ENCODE measurements around the gene IPO11.
"Not testable (repeated sequence)": the region's sequence is repeated elsewhere in the genome, so short reads cannot be mapped to it uniquely, and the experiment has no call there.

Gene IPO11

GRCh38 chr5:62605638-62606037 lies 193.1 kb downstream of the IPO11 start:
- Histone ChIP-seq H3K27me3 (ENCODE audit: low read depth, low read length) (no peaks in the 10 kb centered on the region), H3K27ac (ENCODE audit: low read length) (no peak overlapping the region), H3K4me1 (ENCODE audit: control insufficient read depth in 1 of 2, insufficient read depth in 2 of 2, low read length in 2 of 2) (no peaks in the 10 kb centered on the region), H3K4me3 (ENCODE audit: low read depth in 1 of 2, low read length in 2 of 2) (no peak overlapping the region), H3K9me3 (ENCODE audit: control insufficient read depth in 1 of 2, low read length in 2 of 2) (no peaks in the 10 kb centered on the region), H3K36me3 (ENCODE audit: control insufficient read depth in 1 of 2, insufficient read depth in 2 of 2, low read length in 2 of 2) (peaks cover 0 to 13% of the 10 kb centered on the region in 2 donors)

GRCh38 chr5:62606878-62607277 lies 194.3 kb downstream of the IPO11 start:
- H3K4me1 ChIP-seq (ENCODE audit: control insufficient read depth in 1 of 2, insufficient read depth in 2 of 2, low read length in 2 of 2) = no peaks in the 10 kb centered on the region
- H3K27ac ChIP-seq (ENCODE audit: low read length) = no peak overlapping the region
- peaks cover 0 to 13% of the 10 kb centered on the region in 2 donors for H3K36me3 ChIP-seq (ENCODE audit: control insufficient read depth in 1 of 2, insufficient read depth in 2 of 2, low read length in 2 of 2)
- H3K9me3 ChIP-seq (ENCODE audit: control insufficient read depth in 1 of 2, low read length in 2 of 2) = no peaks in the 10 kb centered on the region
- no peak overlapping the region for H3K4me3 ChIP-seq (ENCODE audit: low read depth in 1 of 2, low read length in 2 of 2)
- H3K27me3 ChIP-seq (ENCODE audit: low read depth, low read length) = no peaks in the 10 kb centered on the region

- H3K27ac ChIP-seq (ENCODE audit: low read length) = no peak overlapping the region
- H3K4me1 ChIP-seq (ENCODE audit: control insufficient read depth in 1 of 2, insufficient read depth in 2 of 2, low read length in 2 of 2) = no peaks in the 10 kb centered on the region
- no peak overlapping the region for H3K4me3 ChIP-seq (ENCODE audit: low read depth in 1 of 2, low read length in 2 of 2)
- no peaks in the 10 kb centered on the region for H3K27me3 ChIP-seq (ENCODE audit: low read depth, low read length)
- H3K9me3 ChIP-seq (ENCODE audit: control insufficient read depth in 1 of 2, low read length in 2 of 2) = no peaks in the 10 kb centered on the region
- H3K36me3 ChIP-seq (ENCODE audit: control insufficient read depth in 1 of 2, insufficient read depth in 2 of 2, low read length in 2 of 2) = peaks cover 0 to 13% of the 10 kb centered on the region in 2 donors
Observed at GRCh38 chr5:62607615-62608014, 195.1 kb downstream of the IPO11 start.

DNA sequence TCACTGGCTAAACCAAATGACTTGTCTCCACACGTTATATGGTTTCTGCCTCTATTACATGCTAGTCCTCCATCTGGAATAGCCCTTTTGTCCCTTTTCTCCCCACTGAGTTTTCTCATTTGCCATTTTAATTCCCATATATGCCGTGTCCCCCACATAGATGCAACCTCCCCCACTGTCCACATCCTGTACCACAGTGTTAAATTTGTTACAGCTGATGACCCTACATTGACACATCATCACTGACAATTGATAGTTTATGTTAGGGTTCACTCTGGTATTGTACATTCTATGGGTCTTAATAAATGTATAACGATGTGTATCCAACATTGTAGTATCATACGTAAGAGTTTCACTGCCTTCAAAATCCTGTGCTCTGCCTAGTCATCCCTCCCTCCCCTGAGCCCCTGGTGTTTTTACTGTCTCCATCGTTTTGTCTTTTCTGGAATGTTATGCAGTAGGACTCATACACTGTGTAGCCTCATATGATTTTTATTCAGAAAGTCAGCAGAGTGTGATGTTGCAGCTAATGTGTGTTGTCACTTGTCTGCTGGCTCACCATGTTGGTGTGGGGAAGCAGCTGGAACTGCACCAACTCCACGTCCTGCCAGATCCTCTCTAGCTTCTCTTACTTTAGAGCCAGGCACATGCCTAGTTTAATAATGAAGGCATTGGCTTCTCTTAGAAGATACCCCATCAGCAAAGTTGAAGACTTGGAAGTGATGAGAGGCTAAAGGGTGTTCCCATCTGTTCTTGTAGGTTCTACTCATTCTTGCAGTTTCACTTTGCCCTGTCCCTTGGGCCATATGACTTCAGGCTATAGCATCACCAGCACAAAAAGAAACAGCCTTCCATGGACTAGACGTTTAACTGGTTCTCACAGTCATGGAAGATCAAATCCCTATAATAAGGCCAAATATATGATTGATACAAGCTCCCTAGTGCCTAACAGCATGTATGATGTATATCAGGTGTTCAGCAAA lies 196.3 kb downstream of the IPO11 start:
- no peaks in the 10 kb centered on the region for H3K27me3 ChIP-seq (ENCODE audit: low read depth, low read length)
- no peaks in the 10 kb centered on the region for H3K4me1 ChIP-seq (ENCODE audit: control insufficient read depth in 1 of 2, insufficient read depth in 2 of 2, low read length in 2 of 2)
- peaks cover 0 to 12% of the 10 kb centered on the region in 2 donors for H3K36me3 ChIP-seq (ENCODE audit: control insufficient read depth in 1 of 2, insufficient read depth in 2 of 2, low read length in 2 of 2)
- no peak overlapping the region for H3K27ac ChIP-seq (ENCODE audit: low read length)
- no peaks in the 10 kb centered on the region for H3K9me3 ChIP-seq (ENCODE audit: control insufficient read depth in 1 of 2, low read length in 2 of 2)
- H3K4me3 ChIP-seq (ENCODE audit: low read depth in 1 of 2, low read length in 2 of 2) = no peak overlapping the region

GRCh38 chr5:62614355-62614754 lies 201.8 kb downstream of the IPO11 start:
- Histone ChIP-seq H3K9me3 (ENCODE audit: control insufficient read depth in 1 of 2, low read length in 2 of 2) (no peaks in the 10 kb centered on the region), H3K27me3 (ENCODE audit: low read depth, low read length) (no peaks in the 10 kb centered on the region), H3K4me1 (ENCODE audit: control insufficient read depth in 1 of 2, insufficient read depth in 2 of 2, low read length in 2 of 2) (no peaks in the 10 kb centered on the region), H3K27ac (ENCODE audit: low read length) (no peak overlapping the region), H3K4me3 (ENCODE audit: low read depth in 1 of 2, low read length in 2 of 2) (no peak overlapping the region), H3K36me3 (ENCODE audit: control insufficient read depth in 1 of 2, insufficient read depth in 2 of 2, low read length in 2 of 2) (peaks cover 0 to 7% of the 10 kb centered on the region in 2 donors)

DNA sequence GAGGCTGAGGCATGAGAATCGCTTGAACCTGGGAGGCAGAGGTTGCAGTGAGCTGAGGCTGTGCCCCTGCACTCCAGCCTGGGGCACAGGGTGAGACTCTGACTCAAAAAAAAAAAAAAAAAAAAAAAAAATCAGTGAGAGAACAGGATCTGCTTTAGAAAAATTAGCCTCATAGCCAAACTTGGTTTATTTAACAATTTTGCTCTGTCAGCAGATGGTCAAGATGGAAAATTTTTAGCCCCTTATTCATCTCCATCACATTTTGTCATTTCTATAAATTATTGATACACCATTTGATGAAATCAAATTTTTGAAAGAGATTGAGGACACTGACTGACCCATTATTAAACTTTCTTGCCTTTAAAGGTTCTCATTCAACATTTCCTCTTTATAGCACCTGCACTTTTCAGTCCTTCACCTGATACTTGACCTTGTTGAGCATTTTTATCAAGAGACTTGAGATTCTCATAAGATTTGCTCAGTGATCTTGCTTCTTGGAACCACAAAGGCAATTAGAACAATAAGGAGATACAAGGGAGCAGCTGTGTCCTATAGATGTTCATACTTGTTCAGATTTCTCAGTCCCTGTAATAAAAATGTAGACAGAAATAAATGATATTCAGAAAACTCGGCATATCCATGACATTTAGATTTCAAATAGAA lies 204.2 kb downstream of the IPO11 start:
- Histone ChIP-seq H3K4me1 (ENCODE audit: control insufficient read depth in 1 of 2, insufficient read depth in 2 of 2, low read length in 2 of 2) (no peaks in the 10 kb centered on the region), H3K36me3 (ENCODE audit: control insufficient read depth in 1 of 2, insufficient read depth in 2 of 2, low read length in 2 of 2) (peaks cover 0 to 7% of the 10 kb centered on the region in 2 donors), H3K27ac (ENCODE audit: low read length) (no peak overlapping the region), H3K4me3 (ENCODE audit: low read depth in 1 of 2, low read length in 2 of 2) (no peak overlapping the region), H3K27me3 (ENCODE audit: low read depth, low read length) (no peaks in the 10 kb centered on the region), H3K9me3 (ENCODE audit: control insufficient read depth in 1 of 2, low read length in 2 of 2) (no peaks in the 10 kb centered on the region)

GRCh38 chr5:62617943-62618342 lies 205.4 kb downstream of the IPO11 start:
- no peaks in the 10 kb centered on the region for H3K4me1 ChIP-seq (ENCODE audit: control insufficient read depth in 1 of 2, insufficient read depth in 2 of 2, low read length in 2 of 2)
- no peaks in the 10 kb centered on the region for H3K27me3 ChIP-seq (ENCODE audit: low read depth, low read length)
- peaks cover 0 to 7% of the 10 kb centered on the region in 2 donors for H3K36me3 ChIP-seq (ENCODE audit: control insufficient read depth in 1 of 2, insufficient read depth in 2 of 2, low read length in 2 of 2)
- H3K9me3 ChIP-seq (ENCODE audit: control insufficient read depth in 1 of 2, low read length in 2 of 2) = no peaks in the 10 kb centered on the region
- no peak overlapping the region for H3K4me3 ChIP-seq (ENCODE audit: low read depth in 1 of 2, low read length in 2 of 2)
- no peak overlapping the region for H3K27ac ChIP-seq (ENCODE audit: low read length)

DNA sequence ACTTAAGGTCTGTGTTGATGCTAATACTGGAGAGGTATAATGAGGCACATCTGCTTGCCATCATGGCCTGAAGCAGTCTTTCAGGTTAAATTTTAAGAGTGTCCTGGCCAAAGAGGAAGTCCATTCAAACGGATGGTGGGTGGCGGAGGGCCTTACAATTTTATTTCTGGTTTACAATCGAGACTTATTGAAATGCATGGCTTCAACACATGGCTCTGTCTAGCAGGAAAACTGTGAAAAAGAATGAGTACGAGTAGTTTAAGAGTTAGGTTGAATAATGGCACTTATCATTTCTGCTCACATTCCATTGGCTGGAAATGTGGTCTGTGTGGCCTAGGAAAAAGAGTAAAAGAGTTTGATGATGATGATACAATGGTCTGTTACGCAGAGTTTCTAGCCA lies 208.2 kb downstream of the IPO11 start:
- H3K4me1 ChIP-seq (ENCODE audit: control insufficient read depth in 1 of 2, insufficient read depth in 2 of 2, low read length in 2 of 2) = no peaks in the 10 kb centered on the region
- no peaks in the 10 kb centered on the region for H3K36me3 ChIP-seq (ENCODE audit: control insufficient read depth in 1 of 2, insufficient read depth in 2 of 2, low read length in 2 of 2)
- no peak overlapping the region for H3K4me3 ChIP-seq (ENCODE audit: low read depth in 1 of 2, low read length in 2 of 2)
- H3K27me3 ChIP-seq (ENCODE audit: low read depth, low read length) = no peaks in the 10 kb centered on the region
- no peaks in the 10 kb centered on the region for H3K9me3 ChIP-seq (ENCODE audit: control insufficient read depth in 1 of 2, low read length in 2 of 2)
- H3K27ac ChIP-seq (ENCODE audit: low read length) = no peak overlapping the region

DNA sequence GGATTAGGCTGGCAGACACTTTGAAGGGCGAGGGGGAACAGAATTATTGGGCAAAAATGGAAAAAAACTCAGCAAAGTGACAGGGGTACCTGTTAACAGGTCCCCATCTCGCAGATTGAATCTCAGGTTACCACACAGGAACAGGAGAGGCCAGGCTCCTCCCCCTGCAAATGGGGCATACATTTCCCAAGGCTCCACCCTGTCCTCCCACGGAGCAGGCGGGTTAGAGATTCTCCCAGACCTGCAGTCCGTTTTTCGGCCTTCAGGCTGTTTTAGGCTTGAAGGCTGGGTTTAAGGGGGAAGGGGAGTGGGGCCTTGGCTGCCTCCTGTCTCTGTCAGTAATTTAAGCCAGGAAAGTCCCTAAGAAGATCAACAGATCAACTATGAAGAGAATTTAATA lies 208.7 kb downstream of the IPO11 start:
- no peaks in the 10 kb centered on the region for H3K27me3 ChIP-seq (ENCODE audit: low read depth, low read length)
- no peaks in the 10 kb centered on the region for H3K4me1 ChIP-seq (ENCODE audit: control insufficient read depth in 1 of 2, insufficient read depth in 2 of 2, low read length in 2 of 2)
- H3K27ac ChIP-seq (ENCODE audit: low read length) = no peak overlapping the region
- H3K4me3 ChIP-seq (ENCODE audit: low read depth in 1 of 2, low read length in 2 of 2) = no peak overlapping the region
- H3K36me3 ChIP-seq (ENCODE audit: control insufficient read depth in 1 of 2, insufficient read depth in 2 of 2, low read length in 2 of 2) = no peaks in the 10 kb centered on the region
- no peaks in the 10 kb centered on the region for H3K9me3 ChIP-seq (ENCODE audit: control insufficient read depth in 1 of 2, low read length in 2 of 2)

DNA sequence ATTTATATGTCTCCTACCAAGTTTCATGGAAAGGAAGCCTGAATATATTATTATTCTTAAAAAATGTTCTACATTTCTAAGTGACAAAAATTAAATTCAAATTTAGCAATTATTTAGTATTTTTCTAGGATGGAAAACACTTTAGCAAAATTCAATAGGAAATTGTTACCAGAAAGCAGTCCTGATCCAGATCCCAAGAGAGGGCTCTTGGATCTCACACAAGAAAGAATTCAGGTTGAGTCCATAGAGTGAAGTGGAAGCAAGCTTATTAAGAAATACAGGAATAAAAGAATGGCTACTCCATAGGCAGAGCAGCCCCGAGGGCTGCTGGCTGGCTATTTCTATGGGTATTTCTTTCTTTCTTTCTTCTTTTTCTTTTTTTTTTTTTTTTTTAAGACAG lies 210.7 kb downstream of the IPO11 start:
- no peak overlapping the region for H3K27ac ChIP-seq (ENCODE audit: low read length)
- no peaks in the 10 kb centered on the region for H3K9me3 ChIP-seq (ENCODE audit: control insufficient read depth in 1 of 2, low read length in 2 of 2)
- no peaks in the 10 kb centered on the region for H3K27me3 ChIP-seq (ENCODE audit: low read depth, low read length)
- no peaks in the 10 kb centered on the region for H3K4me1 ChIP-seq (ENCODE audit: control insufficient read depth in 1 of 2, insufficient read depth in 2 of 2, low read length in 2 of 2)
- peaks cover 5 to 6% of the 10 kb centered on the region in 2 donors for H3K36me3 ChIP-seq (ENCODE audit: control insufficient read depth in 1 of 2, insufficient read depth in 2 of 2, low read length in 2 of 2)
- no peak overlapping the region for H3K4me3 ChIP-seq (ENCODE audit: low read depth in 1 of 2, low read length in 2 of 2)

- not testable (repeated sequence) for H3K4me3 ChIP-seq (ENCODE audit: low read depth in 1 of 2, low read length in 2 of 2); H3K4me1 ChIP-seq (ENCODE audit: control insufficient read depth in 1 of 2, insufficient read depth in 2 of 2, low read length in 2 of 2); H3K27ac ChIP-seq (ENCODE audit: low read length); H3K9me3 ChIP-seq (ENCODE audit: control insufficient read depth in 1 of 2, low read length in 2 of 2); H3K27me3 ChIP-seq (ENCODE audit: low read depth, low read length); H3K36me3 ChIP-seq (ENCODE audit: control insufficient read depth in 1 of 2, insufficient read depth in 2 of 2, low read length in 2 of 2)
Observed at GRCh38 chr5:62624436-62624835, 211.9 kb downstream of the IPO11 start.
